ENCODE data around the gene IGF1R. TPM values are rescaled to one million over a fixed set of nuclear protein-coding genes. Genes with fewer than 3 reads are reported as not detected.

The IGF1R gene
- total RNA-seq, 3 donors from 2014 or later, result 34.7 to 65.2 (median 47.7) TPM

DNA sequence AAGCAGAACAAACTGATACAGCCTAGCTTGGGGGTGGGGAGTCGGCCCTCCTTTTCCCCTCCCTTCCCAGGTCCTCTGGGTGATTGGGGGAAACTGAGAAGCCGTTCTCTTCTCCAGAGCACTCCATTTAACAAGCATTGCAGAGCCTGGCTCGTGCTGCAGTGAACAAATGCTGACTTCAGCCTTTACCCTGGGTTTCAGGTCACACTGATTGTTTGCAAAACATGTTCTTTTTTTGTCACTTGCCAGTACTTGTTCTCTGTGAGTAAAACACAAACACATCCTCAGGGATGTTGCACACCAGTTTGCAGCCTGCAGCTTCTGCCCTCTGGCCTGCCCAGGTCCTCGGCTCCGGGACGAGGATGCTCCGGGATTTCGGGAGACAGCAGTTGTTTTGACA, 226.4 kb downstream of the IGF1R start:
- peak; percentile 25 for ATAC-seq

DNA sequence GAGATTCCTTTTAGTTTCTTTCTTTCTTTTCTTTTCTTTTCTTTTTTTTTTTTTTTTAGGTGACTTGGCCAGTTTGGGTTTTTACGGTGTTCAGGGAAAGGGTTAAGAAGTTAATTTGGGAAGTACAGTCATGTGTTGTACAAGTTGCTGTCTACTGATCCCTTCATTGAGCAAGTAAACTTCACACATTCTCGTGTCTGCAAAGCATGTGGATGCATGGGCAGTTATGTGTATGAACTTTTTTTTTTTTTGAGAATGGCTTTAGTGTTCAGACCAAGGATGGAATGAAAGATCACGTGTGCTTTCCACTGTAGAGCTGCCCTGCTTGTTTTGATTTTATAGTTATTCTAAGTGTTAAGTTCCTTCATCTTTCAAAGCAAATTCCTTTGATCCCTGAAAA, 227.0 kb downstream of the IGF1R start:
- DNase-seq (no peak), ATAC-seq (no peak)
- intact Hi-C loops (cut with DNase I, micrococcal nuclease), result no loop called here
- Histone ChIP-seq H3K4me3 (no peak overlapping the region), H3K9me3 (no peaks in the 10 kb centered on the region), H3K36me3 (ENCODE audit: low read depth) (no peaks in the 10 kb centered on the region), H3K4me1 (ENCODE audit: low read depth) (no peaks in the 10 kb centered on the region)
- TF ChIP-seq, protein P1, sequence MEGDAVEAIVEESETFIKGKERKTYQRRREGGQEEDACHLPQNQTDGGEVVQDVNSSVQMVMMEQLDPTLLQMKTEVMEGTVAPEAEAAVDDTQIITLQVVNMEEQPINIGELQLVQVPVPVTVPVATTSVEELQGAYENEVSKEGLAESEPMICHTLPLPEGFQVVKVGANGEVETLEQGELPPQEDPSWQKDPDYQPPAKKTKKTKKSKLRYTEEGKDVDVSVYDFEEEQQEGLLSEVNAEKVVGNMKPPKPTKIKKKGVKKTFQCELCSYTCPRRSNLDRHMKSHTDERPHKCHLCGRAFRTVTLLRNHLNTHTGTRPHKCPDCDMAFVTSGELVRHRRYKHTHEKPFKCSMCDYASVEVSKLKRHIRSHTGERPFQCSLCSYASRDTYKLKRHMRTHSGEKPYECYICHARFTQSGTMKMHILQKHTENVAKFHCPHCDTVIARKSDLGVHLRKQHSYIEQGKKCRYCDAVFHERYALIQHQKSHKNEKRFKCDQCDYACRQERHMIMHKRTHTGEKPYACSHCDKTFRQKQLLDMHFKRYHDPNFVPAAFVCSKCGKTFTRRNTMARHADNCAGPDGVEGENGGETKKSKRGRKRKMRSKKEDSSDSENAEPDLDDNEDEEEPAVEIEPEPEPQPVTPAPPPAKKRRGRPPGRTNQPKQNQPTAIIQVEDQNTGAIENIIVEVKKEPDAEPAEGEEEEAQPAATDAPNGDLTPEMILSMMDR (IDR thresholded peaks at IDR 0.05), result no peak

More for the DNA sequence above, 226.4 kb downstream of the IGF1R start:
- H3K4me1 ChIP-seq (ENCODE audit: low read depth), result no peaks in the 10 kb centered on the region
- no peaks in the 10 kb centered on the region for H3K9me3 ChIP-seq
- no peaks in the 10 kb centered on the region for H3K36me3 ChIP-seq (ENCODE audit: low read depth)
- H3K4me3 ChIP-seq, result no peak overlapping the region
- intact Hi-C loops (cut with DNase I, micrococcal nuclease), result no loop called here
- TF ChIP-seq, protein P1 (IDR thresholded peaks at IDR 0.05), result no peak
- no peak for DNase-seq

DNA sequence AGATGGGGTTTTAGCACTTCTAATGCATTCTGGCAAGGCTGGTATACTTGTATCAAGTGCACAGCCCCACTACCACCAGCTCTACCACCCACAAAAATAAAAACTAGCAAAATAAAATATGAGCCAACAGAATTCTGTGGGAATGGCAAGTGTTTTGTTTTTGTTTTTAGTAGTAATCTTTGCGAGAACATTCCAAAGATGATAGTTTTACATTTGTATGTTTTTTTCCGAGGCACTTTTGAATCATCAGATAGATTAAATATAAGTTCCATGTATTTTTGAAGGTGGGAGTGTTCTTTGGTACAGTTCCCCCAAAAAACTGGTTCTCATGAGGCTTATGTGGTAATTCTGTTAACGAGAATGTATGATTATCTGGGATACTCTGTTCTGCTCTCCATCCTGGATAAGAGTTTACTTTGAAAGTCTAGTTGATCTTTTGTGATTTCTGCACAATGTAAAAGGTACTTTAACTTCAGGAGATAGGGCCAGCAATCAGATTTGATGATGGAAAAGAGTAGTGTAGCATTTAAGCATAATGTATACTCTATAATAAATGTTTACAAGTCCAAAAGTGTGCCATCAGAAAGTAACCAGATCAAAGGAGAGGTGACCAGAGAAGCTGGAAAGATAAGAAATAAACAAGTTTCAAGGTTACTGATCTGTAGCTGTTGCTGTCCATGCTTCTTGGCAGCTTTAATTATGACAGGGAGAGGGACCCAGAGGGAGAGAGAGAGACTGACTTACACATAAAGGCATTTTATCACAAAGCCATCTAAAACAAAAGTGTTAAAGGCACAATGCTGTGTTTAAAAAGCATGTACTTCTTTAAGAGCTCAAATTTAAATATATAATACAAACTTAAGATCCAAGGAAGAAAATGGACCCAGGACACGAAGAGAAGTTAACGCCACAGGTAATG, 228.4 kb downstream of the IGF1R start:
- no peaks in the 10 kb centered on the region for H3K4me1 ChIP-seq (ENCODE audit: low read depth)
- H3K9me3 ChIP-seq, result no peaks in the 10 kb centered on the region
- ATAC-seq (no peak), DNase-seq (no peak)
- intact Hi-C loops (cut with DNase I, micrococcal nuclease), result no loop called here
- H3K4me3 ChIP-seq, result no peak overlapping the region
- no peaks in the 10 kb centered on the region for H3K36me3 ChIP-seq (ENCODE audit: low read depth)
- TF ChIP-seq, protein P1 (IDR thresholded peaks at IDR 0.05), result no peak

DNA sequence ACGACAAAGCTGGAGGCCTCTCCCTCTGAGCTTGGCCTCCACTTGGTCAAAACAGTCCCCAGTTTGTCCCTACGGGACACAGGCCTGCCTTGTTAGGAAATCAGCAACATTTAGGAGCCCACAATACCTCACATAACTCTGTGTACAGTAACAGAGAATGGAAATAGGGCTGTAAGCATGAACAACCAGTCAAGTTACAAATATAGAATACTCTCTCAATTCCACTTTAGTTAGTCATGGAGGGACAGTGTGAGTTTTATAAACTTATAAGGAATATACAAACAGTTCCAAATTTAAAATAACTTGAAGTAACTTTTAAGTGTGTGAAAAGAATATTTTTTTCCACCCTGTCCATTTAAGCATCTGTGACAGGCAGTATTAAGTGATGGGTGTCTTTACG, 229.8 kb downstream of the IGF1R start:
- no peaks in the 10 kb centered on the region for H3K4me1 ChIP-seq (ENCODE audit: low read depth)

GRCh38 chr15:98878862-98879261, 230.5 kb downstream of the IGF1R start:
- no peaks in the 10 kb centered on the region for H3K4me1 ChIP-seq (ENCODE audit: low read depth)

More for the DNA sequence above, 229.8 kb downstream of the IGF1R start:
- DNase-seq (no peak), ATAC-seq (no peak)
- Histone ChIP-seq H3K36me3 (ENCODE audit: low read depth) (no peaks in the 10 kb centered on the region), H3K9me3 (no peaks in the 10 kb centered on the region), H3K4me3 (no peak overlapping the region)
- intact Hi-C loops (cut with DNase I, micrococcal nuclease), result no loop called here
- TF ChIP-seq, protein P1 (IDR thresholded peaks at IDR 0.05), result no peak

More at GRCh38 chr15:98878862-98879261, 230.5 kb downstream of the IGF1R start:
- intact Hi-C loops (cut with DNase I, micrococcal nuclease), result no loop called here
- Histone ChIP-seq H3K9me3 (no peaks in the 10 kb centered on the region), H3K36me3 (ENCODE audit: low read depth) (no peaks in the 10 kb centered on the region), H3K4me3 (no peak overlapping the region)
- TF ChIP-seq, protein P1 (IDR thresholded peaks at IDR 0.05), result no peak
- DNase-seq, result no peak
- no peak for ATAC-seq
